GM18519 (cell line): Measurements from ENCODE around the gene PDK2.

Experiments
- ATAC-seq: cut with Tn5 transposase; IDR thresholded peaks from one replicate; pipeline ENCODE4 v1.9.1; 2021; ENCODE audit warnings: mild to moderate bottlenecking, moderate library complexity; ENCODE audit not compliant: unreplicated experiment, low FRiP score

The PDK2 gene

DNA sequence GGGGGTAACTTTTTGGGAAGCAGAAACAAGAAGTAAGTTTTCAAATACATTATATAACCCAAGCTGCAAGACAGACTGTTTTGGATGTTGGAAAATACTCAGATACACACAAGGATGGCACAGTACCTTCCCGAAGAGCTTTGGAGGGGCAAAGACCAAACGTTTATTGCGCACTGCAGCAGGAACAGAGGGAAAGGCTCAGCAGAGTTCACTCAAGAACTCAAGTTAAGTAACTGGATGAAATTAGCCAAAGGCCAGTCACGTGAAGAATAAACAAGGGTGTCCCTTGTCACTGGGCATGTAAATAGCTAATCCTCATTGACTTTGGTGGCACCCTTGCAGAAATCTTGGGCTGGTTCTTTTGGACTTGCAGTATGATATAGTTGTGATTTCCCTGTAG is 2.8 kb downstream of the PDK2 start:
- no peak for ATAC-seq

DNA sequence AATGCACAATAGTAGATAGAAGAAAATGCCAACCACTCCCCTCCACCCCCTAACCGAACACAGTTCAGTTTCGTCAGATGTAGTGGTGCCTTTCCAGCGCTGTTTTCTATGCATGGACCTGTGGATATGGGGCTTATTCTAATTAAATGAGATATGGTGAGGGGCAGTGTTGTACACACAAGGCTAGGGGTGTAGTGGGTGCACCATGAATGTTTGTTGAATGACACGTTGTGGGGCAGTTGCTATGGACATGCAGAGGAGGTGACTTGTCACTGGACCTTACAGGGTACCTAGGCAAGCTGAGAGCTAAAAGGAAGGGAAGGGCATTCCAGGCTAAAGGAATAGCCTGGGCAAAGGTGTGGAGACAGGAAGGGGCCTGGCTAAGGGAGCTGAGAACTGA is 3.4 kb downstream of the PDK2 start:
- no peak for ATAC-seq

DNA sequence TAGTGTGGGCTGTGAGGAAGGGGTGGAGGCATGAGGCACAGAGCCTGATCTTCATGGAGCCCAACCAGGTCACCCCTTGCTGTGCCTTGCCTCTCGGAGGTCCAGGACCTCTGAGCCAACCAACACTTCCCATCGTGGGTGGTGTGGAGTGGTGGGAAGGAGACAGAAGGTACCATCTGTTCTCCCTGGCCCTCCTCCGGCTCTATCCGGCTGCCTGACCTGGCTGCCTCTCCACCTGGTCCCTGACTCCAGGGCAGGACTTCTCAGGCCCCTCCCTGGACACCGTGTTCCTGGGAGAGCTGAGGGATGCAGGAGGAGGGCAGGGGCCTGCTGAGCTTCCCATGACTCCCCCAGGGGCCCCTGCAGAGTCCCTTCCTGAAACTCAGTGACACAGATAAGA is 3.9 kb downstream of the PDK2 start:
- no peak for ATAC-seq

DNA sequence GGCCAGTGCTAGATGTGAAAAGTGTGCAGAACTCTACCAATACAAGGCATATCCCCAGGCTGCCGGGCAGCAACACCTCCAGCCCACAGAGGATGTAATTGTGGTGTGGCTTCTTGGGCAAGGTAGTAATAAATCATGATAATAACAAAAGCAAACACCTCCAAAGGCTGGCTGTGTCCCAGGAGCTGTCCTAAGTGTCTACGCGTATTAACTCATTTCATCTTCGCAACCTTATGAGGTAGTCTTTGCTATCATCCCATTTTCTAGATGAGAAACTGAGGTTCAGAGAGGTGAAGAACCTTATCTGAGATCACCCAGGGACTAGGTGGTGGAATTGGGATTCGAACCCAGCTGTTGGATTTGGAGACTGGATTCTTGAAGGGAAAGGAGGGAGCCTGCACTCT is 5.3 kb downstream of the PDK2 start:
- ATAC-seq, result no peak

DNA sequence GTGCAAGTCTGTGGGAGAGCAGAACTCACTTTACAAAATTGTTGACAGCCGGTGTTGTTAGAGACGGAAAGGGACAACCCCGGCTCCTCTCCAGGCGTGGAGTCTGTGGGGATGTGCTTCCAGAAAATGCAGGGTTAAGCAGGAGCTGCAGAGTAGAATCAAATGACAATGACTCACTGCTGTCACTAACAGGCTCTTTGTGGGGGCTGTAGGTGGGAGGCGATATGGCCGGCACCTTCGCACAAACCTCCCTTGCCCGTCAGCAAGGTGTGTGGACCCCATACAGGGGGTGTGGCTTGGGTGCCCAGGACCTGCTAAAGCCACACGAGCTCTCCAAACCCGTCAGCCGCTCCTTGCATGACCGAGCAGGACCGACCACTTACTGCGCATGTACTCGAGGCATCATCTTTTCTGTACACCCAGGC is 5.8 kb downstream of the PDK2 start:
- no peak for ATAC-seq

DNA sequence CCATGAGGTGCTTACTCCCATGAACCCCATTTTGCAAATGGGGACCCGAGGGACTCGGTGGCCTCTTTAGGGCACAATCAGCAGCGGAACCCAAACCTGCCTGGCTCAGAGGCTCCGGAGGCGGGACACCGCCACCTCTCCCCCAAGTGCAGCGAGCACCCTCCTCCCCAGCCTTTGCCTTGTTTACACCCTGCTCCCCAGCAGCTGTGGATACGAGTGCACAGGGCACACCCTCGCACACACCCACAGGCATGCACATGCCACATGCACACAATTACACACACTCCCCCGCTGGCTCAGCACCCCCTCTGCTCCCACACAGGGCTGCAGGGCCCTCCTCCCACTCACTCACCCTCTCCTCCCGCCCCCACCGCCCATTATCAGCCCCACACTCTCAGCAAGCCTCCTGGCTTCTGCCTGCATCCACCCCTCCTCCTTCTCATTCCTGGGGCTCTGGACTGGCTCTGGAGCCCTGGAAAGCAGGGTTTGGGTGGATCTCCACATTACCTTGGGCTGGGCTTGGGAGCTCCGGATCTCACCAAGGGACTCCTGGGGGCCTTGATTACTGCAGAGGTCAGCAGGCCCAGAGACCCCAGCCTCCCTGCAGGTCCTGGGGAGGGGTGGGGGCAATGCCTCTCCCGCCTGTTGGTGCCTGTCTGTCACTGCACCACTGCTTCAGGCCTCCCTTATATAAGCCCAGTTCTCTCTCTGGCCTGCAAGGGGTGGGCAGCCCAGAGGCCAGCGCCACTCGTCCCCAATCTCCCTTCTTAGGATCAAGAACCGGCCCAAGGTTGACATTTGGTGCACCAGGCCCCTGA is 6.4 kb downstream of the PDK2 start:
- no peak for ATAC-seq

DNA sequence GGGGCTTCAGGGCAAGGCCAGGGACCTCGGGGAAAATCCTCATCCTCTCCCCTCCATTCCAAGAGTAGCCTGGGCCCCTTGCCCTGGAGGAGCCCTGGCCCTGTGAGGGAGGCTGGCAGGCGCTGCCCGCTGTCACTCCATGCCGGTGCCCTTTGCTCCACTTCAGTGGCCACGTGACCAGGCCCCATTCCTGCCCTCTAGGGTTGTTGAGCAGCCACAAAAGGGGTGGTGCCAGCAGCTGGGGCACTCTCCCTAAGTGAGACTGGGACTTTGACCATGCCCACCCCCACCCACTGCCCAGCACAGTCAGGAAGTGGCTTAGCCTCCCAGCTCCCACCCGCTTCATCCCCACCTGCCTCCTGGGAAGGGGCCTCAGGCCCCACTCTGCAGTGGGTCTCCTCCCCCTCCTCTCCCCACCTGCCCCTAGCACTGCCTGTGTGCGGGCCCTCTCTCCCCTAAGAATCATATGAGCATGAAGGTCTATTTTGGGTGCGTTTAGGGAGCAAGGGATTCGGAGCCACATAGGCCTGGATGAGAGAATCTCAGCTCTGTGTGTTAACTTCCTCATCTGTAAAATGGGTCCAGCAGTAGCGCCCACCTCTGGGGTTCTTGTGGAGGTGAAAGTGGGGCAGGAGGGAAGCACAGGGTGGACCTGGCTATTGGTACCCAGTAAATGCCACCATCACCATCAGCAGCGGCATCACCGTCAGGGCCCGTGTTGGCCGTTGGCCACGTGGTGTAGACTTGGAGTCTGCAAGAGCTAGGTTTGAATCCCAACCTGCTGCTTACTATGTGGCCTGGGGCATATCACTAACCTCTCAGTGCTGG is 7.2 kb downstream of the PDK2 start:
- no peak for ATAC-seq

DNA sequence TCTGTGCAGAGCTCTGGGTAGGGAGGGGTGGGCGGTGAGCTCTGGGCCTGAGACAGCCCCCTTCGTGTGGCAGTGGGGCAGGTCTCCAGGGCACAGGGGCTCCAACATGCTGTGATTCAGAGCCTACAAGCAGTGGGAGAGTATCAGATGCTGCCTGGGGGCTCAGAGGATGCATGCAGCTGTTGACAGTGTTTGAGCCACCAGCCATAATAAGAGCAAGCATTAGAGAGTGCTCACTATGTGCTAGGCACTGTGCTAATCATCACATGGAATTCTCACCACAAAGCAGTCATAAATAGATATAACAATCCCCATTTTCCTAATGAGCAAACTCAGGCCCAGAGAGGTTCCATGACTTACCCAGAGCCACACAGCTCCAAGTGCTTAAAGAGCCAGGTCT is 8.1 kb downstream of the PDK2 start:
- no peak for ATAC-seq

DNA sequence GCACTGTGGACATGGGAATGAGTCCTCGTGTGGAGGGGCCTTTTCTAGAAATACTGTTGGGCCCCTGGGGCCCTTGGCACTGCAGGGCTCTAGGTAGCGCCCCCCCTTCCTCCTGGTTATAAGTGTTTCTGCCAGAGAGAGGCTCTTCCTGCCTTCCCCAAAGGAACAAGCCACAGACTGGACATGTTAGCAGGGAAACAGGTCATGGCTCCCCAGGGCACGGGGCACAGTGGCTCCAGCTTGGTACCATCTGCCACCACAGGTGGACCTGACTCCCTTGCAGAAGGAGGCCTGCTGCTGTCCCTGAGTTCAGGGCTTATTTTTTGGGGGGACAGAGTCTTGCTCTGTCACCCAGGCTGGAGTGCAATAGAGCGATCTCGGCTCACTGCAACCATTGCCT is 8.8 kb downstream of the PDK2 start:
- no peak for ATAC-seq

DNA sequence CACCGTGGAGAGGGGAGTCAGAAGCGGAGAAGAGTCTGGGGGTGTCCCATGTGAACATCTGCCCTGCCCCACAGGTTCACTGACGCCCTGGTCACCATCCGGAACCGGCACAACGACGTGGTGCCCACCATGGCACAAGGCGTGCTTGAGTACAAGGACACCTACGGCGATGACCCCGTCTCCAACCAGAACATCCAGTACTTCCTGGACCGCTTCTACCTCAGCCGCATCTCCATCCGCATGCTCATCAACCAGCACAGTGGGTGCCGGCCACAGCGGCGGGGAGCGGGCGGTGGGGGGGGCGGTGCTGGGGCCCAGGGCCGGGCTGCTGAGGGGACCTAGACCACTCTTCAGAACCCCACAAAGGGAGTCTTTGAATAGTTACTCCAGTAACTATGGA is 10.7 kb downstream of the PDK2 start:
- no peak for ATAC-seq

DNA sequence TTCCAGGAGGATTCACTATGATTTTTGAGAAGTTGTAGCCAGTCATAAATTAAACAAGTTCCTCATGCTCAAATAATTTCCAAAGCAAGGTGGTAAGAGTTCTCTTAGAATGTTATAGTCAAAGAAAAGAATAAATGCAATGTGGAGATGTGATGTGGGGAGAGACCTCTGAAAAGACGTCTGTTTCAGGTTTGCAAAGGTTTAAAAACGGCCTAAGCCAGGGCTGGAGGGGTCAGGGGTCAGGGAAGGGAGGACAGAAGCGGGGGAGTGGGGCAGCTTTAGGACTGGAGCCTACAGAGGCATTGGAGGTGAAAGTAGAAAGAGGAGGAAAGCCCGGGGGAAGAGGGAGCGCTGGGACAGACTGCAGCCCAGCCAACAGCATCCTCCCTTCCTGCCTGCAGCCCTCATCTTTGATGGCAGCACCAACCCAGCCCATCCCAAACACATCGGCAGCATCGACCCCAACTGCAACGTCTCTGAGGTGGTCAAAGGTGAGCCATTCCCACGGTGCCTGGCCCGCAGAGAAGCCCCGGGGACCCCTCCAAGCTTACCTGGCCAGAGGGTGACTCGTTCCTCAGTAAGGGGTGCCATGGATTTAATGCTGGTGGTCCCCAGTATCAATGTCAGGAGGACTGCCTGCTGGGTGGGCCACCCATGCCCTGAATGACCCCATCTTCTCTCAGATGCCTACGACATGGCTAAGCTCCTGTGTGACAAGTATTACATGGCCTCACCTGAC is 11.4 kb downstream of the PDK2 start:
- ATAC-seq, result no peak

DNA sequence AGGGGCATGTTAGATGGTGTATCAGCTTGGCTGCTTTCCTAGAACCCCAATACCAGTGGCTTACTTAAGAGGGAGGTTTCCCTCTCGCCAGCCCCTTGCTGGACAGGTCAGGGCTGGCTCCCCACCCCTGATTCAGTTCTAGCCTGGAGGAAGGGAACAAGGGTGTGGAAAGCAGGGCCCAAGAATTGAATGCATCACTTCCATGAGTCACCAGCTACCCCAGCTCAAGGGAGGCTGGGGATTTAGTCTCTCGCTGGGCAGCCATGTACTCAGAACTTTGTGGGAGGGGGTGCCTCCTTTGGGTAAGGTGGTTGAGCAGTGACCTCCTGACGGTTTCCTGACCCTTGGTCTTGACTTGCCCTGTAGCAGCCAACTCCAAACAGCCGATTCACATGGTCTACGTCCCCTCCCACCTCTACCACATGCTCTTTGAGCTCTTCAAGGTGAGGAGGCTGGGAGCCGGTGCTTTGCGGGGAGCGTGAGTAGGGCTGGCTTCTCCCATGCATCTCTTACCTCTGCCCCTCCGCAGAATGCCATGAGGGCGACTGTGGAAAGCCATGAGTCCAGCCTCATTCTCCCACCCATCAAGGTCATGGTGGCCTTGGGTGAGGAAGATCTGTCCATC is 12.8 kb downstream of the PDK2 start:
- ATAC-seq, result no peak

DNA sequence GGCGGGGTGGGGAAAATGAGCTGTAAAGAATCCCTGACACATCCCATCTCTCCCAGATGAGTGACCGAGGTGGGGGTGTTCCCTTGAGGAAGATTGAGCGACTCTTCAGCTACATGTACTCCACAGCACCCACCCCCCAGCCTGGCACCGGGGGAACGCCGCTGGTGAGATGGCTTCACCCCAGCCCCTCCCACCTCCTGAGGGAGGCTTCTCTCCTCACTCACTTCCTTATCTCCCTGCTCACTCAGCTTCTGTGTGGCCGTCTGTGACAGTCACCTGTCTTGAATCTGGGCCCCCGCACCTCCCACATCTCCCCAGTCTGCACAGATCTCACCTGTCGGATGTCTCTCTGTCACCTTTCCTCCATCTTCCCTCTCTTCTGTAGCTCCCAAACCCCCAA is 13.4 kb downstream of the PDK2 start:
- ATAC-seq, result no peak

DNA sequence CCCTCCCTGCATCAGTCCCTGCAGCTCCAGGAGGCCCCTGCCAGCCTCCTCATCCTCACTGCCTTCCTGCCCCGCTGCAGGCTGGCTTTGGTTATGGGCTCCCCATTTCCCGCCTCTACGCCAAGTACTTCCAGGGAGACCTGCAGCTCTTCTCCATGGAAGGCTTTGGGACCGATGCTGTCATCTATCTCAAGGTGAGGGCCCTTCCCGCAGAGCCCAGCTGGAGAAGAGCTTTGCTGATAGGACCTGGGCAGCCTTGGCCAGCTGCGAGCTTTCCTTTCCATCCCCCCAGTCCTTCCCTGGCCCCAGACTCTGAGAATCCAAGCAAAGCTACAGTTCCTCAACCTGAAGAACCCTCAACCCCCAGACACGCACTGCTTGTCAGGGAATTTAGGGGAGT is 14.1 kb downstream of the PDK2 start:
- ATAC-seq, result no peak

DNA sequence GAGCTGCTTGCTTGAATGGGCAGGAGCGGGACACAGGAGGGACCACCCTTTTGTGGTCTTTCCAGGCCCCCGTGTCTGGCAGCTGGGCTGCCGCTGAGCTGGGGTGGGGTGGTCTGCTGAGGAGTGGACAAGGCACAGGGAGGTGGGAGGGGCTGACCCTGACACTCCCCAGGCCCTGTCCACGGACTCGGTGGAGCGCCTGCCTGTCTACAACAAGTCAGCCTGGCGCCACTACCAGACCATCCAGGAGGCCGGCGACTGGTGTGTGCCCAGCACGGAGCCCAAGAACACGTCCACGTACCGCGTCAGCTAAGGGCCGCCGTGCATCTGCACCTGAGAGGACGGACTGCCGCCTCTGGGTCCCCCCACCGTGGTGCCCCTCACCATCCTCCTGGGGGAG is 14.6 kb downstream of the PDK2 start:
- ATAC-seq, result no peak

DNA sequence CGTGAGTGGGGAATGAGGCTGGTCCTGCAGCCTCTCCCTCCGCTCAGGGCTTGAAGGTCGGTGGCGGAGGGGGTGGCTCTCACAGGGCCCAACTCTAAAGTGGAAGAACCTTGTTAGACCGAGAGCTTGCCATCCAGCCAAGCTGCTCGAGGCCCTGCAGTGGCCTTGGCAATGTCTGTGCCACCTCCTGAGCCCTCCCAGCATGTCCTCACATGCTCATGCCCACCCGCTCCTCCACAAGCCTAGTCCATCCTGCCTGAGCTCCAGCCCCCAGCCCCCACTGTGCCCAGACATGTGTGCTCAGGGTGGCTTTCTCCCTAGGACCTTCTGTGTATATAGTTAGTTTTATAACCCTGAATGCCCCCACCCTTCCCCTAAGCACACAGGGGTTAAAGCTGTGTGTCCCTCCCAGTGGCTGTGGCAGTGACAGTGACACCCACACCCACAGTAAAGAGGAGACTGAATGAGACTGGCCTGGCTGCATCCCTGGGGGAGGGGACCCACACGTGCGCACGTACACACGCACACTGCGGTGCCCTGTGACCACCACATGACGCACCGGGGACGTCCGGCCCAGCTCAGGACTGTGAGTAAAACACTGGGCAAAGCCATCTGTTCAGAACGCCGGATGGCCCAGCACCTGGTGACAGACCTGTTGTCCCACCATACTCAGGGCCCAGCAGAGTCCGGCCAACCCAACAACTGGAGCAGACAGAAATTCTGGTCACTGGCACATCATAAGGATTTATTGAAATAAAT is 15.6 kb downstream of the PDK2 start:
- ATAC-seq, result no peak

DNA sequence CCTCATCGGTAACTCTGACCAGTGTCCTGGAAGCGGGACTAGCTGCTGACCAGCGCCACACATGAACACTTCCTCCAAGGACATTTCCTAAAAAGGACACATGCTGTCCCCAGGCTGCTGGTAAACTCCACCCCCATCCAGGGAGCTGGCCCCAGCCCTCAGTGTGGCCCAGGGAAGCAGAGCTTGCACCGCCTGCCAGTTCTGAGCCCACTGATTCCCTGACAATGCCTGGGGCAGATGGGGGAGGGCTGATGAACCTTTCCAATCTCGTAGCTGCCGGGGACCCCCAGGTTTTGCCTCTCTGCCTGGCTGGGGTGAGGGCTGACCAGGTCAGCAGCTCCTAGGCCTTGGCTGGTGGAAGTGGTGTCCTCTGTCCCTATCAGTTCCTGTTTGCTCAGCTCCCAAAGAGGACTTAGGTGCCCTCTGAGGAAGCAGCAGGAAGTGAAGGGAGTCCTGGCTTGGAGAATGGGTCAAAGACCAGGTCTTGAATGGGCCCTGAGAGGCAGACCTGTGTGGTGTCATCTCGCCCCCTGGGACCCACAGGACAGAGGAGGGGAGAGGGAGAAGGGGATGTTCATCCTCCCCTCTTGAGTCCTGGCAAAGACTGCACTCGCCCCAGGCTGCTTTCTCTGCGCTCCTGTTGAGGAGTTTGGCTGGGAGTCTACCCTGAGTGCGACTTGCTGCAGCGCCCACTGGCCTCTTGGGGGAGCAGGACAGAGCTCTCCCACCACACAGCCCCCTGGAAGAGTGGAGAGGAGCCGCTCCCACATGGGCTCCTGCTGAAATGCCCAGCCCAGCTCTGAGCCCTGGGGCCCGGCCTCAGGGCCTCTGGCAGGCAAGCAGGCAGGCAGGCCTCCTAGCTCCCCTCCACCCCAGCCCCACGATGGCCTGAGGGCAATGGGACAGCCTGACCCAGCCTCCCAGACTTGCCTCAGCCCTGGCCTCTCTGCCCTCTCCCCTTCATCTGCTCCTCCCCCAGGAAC is 16.8 kb downstream of the PDK2 start:
- no peak for ATAC-seq

DNA sequence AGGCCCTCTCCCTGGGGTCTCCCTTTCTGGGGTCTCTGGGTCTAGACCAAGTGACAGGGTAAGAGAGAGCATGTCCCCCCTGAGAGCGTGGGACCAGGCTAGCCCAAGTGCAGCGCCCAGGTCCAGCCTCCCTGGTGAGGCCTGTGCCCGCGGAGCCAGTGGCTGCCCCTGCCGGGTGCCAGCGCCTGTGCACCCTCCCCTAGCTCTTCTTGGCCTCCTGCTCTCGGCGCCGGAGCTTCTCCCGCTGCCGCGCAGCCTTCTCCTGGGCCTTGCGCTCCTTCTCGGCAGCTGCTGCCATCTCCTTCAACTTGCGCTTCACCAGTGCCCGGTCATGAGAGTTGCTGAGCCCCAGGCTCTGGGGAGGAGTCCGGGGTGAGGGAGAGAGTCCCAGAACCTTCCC is 17.5 kb downstream of the PDK2 start:
- ATAC-seq, result no peak
